Mesendoderm (in vitro differentiated cells): ENCODE data around the gene BEST4.
A peak's percentile ranks its signal among the peaks of the same experiment; 100 is the strongest.
"Not testable (repeated sequence)": the region's sequence is repeated elsewhere in the genome, so short reads cannot be mapped to it uniquely, and the experiment has no call there.

Source experiments
- DNase-seq: peaks from one replicate; pipeline ENCODE4 v3.0.0; 2013
- H2AK5ac ChIP-seq: 2 replicates; pipeline ENCODE4 v1.6.1; 2013; ENCODE audit warnings: low read length, inconsistent platforms
- H2BK120ac ChIP-seq: 2 replicates; pipeline ENCODE4 v1.6.1; 2013; ENCODE audit warnings: low read depth, mild to moderate bottlenecking, low read length, moderate library complexity, mixed read lengths
- H2BK15ac ChIP-seq: replicated peaks from 2 replicates; pipeline ENCODE4 v1.6.1; 2013; ENCODE audit warnings: low read depth, mild to moderate bottlenecking, moderate library complexity
- H2BK5ac ChIP-seq: 2 replicates; pipeline ENCODE4 v1.6.1; 2013; ENCODE audit warnings: low read length, inconsistent platforms
- H3K18ac ChIP-seq: 2 replicates; pipeline ENCODE4 v1.6.1; 2013; ENCODE audit warnings: mild to moderate bottlenecking, low read length, mixed read lengths
- H3K23ac ChIP-seq: one replicate; pipeline ENCODE4 v1.6.1; 2013; ENCODE audit warnings: low read length
- H3K27ac ChIP-seq: 2 replicates; pipeline ENCODE4 v1.5.1; 2013; ENCODE audit warnings: low read depth, mild to moderate bottlenecking, inconsistent platforms, low read length, moderate library complexity
- H3K27me3 ChIP-seq: 2 replicates; pipeline ENCODE4 v1.6.1; 2013; ENCODE audit warnings: low read length, control low read depth, mild to moderate bottlenecking, inconsistent platforms; ENCODE audit not compliant: insufficient read depth, poor library complexity
- H3K36me3 ChIP-seq: 2 replicates; pipeline ENCODE4 v1.6.1; 2013; ENCODE audit warnings: low read length, inconsistent platforms; ENCODE audit not compliant: control insufficient read depth, insufficient read depth
- H3K4ac ChIP-seq: one replicate; pipeline ENCODE4 v1.6.1; 2013; ENCODE audit warnings: low read depth, mild to moderate bottlenecking, low read length, moderate library complexity
- H3K4me1 ChIP-seq: 2 replicates; pipeline ENCODE4 v1.6.1; 2013; ENCODE audit warnings: low read depth, low read length, inconsistent platforms; ENCODE audit not compliant: control insufficient read depth
- H3K4me2 ChIP-seq: 2 replicates; pipeline ENCODE4 v1.6.1; 2013; ENCODE audit warnings: low read length
- H3K4me3 ChIP-seq: 2 replicates; pipeline ENCODE4 v1.5.1; 2013; ENCODE audit warnings: mild to moderate bottlenecking, low read length
- H3K56ac ChIP-seq: one replicate; pipeline ENCODE4 v1.6.1; 2013; ENCODE audit warnings: low read length
- H3K79me1 ChIP-seq: 2 replicates; pipeline ENCODE4 v1.6.1; 2013; ENCODE audit warnings: low read length, inconsistent platforms
- H3K79me2 ChIP-seq: 2 replicates; pipeline ENCODE4 v1.6.1; 2013; ENCODE audit warnings: mild to moderate bottlenecking, low read length; ENCODE audit not compliant: control insufficient read depth, insufficient read depth
- H3K9ac ChIP-seq: 2 replicates; pipeline ENCODE4 v1.6.1; 2013; ENCODE audit warnings: low read length, inconsistent platforms
- H4K5ac ChIP-seq: one replicate; pipeline ENCODE4 v1.6.1; 2013; ENCODE audit warnings: low read length
- H4K8ac ChIP-seq: one replicate; pipeline ENCODE4 v1.6.1; 2013; ENCODE audit warnings: low read depth, mild to moderate bottlenecking, control low read depth, low read length, moderate library complexity
- WGBS: extraction: QIAGEN DNeasy Blood & Tissue Kit; methylation state at CpG from one replicate; pipeline ENCODE4 v1.1.7; 2013; ENCODE audit warnings: low lambda C conversion rate, missing lambda C conversion rate; ENCODE audit not compliant: insufficient coverage; ENCODE audit errors: extremely low coverage; 5-methylcytosine and 5-hydroxymethylcytosine counted together

BEST4 gene

DNA sequence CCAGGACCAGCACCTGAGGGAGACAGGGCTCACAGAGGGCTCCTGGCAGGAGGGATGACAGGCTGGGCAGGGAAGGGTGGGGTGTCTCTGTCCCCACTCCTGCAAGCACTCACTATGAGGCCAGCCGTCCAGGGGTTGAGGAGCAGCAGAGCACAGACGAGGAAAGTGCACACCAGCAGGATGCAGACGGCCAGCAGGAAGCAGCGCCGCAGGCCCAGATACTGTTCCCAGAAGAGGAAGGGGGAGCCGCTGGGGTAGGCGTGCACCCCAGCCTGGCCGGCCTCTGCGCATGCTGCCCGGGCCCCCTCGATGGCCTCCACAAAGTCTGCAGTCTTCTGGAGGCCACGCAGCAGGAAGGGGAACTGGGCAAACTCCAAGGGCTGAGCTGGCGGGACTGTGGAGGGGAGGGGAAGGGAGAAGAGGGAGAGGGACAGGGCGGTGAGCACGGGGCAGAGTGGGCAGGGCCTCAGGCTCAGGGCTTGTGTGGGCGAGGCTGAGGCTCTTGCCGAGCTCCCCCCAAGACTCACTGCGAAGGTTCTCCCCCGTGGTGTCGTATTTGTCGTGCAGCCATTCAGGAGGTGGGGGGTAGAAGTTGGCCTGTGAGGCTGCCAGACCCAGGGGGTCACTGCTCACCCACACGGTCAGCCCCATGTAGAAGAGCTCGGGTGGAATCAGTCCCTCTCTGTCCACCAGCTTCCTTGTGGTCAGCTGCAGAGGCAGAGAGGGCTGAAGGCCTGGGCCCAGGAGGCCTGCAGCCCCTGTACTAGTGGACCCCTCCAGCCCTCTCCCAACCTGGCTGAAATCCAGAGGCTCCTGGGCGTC, 38.6 kb upstream of the BEST4 start:
- WGBS = no CpG with 5 or more reads among the region's 24 CpGs
- no peak for DNase-seq
- Histone ChIP-seq H4K5ac (no peak overlapping the region), H2BK5ac (no peak overlapping the region), H2BK120ac (no peak overlapping the region), H3K27me3 (no peaks in the 10 kb centered on the region), H3K4me1 (no peaks in the 10 kb centered on the region), H3K36me3 (no peaks in the 10 kb centered on the region), H3K56ac (peak overlapping the region; percentile 15), H3K4ac (no peak overlapping the region), H3K27ac (no peak overlapping the region), H3K23ac (no peak overlapping the region), H2AK5ac (no peak overlapping the region), H2BK15ac (no peak overlapping the region), H3K9ac (no peak overlapping the region), H3K79me1 (no peaks in the 10 kb centered on the region), H3K79me2 (no peaks in the 10 kb centered on the region), H3K18ac (no peak overlapping the region), H4K8ac (no peak overlapping the region), H3K4me3 (no peak overlapping the region), H3K4me2 (no peak overlapping the region)

DNA sequence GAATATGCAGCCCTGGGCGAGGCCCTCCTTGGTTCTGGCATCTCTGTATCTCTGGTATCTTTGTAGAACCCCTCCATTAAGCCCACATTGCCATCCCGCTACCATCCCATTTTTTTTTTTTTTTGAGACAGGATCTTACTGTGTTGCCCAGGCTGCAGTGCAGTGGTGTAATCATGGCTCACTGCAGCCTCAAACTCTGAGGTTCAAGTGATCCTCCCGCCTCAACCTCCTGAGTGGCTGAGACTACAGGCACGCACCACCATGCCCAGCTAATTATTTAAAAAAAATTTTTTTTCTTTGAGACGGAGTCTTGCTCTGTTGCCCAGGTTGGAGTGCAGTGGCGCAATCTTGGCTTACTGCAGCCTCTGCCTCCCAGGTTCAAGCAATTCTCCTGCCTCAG, 36.4 kb upstream of the BEST4 start:
- H3K4me3 ChIP-seq, H3K27ac ChIP-seq, H3K36me3 ChIP-seq, H2BK5ac ChIP-seq, H4K8ac ChIP-seq, H3K56ac ChIP-seq, H3K4ac ChIP-seq, H3K18ac ChIP-seq, H2AK5ac ChIP-seq, H3K79me2 ChIP-seq, H2BK120ac ChIP-seq, H3K9ac ChIP-seq, H3K79me1 ChIP-seq, H3K4me1 ChIP-seq, H2BK15ac ChIP-seq, H3K4me2 ChIP-seq, H4K5ac ChIP-seq, H3K27me3 ChIP-seq, H3K23ac ChIP-seq, DNase-seq: not testable (repeated sequence)
- WGBS = no CpG with 5 or more reads among the region's 6 CpGs

DNA sequence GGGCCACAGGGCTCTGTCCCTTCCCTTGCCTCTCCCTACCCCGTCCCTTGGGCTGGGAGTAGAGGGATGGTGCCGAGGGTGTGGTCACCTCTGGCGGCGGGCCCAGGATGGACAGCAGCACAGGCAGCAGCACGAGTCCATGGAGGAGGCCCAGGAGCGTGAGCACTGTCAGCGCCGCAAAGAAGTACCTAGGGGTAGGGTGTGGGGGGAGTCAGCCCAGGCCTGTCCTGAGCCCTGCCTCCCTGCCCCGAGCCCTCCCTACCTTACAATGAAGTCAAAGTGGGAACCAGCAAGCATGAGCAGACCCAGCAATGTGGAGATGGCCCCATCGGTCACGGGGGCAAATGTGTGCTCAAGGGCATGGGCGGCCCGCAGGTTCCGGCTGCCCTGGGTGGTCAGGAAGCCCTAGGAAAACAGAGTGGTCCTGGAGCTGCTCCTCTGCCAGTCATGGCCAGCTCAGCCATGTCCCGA, 35.0 kb upstream of the BEST4 start:
- Histone ChIP-seq H3K79me1 (no peaks in the 10 kb centered on the region), H3K27ac (no peak overlapping the region), H3K23ac (peak overlapping the region; percentile 66), H3K4ac (no peak overlapping the region), H4K5ac (no peak overlapping the region), H3K56ac (no peak overlapping the region), H3K36me3 (no peaks in the 10 kb centered on the region), H3K27me3 (no peaks in the 10 kb centered on the region), H3K9ac (no peak overlapping the region), H4K8ac (no peak overlapping the region), H3K79me2 (no peaks in the 10 kb centered on the region), H2BK15ac (no peak overlapping the region), H2BK5ac (no peak overlapping the region), H2BK120ac (no peak overlapping the region), H3K4me3 (no peak overlapping the region), H3K4me1 (peaks cover 3% of the 10 kb centered on the region), H3K4me2 (no peak overlapping the region), H2AK5ac (no peak overlapping the region), H3K18ac (no peak overlapping the region)
- no peak for DNase-seq
- no CpG with 5 or more reads among the region's 15 CpGs for WGBS

DNA sequence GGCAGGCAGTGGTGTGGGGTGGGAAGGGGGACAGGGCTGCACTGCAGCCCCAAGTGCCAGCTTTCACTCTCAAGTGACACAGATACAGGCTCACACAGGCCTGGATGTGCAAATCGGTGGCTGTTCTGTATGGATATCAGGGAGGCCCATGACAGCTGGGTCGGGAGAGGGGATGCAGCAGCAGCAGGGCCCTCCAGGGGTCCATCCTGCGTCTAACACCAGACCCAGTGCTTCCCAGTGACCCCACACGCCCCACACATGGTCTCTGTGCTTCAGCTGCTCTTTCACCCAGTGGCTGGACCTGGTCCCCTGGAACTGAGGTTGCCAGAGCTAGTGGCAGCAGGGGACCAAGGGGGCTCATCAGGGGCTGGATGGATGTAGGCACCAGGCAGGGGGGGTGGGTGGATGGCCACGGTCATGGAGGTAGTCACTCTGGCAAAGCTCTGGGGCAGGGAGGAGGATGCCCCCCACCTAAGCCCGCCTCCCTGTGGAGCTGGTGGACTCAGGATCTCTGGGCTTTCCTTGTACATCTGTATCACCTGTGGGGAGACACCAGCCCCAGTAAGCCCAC, 34.2 kb upstream of the BEST4 start:
- WGBS = no CpG with 5 or more reads among the region's 6 CpGs
- Histone ChIP-seq H3K4me2 (no peak overlapping the region), H3K18ac (no peak overlapping the region), H3K79me1 (no peaks in the 10 kb centered on the region), H3K4me1 (peaks cover 3% of the 10 kb centered on the region), H2BK15ac (no peak overlapping the region), H2BK120ac (no peak overlapping the region), H3K56ac (peak overlapping the region; percentile 2), H2AK5ac (no peak overlapping the region), H3K4me3 (no peak overlapping the region), H4K8ac (no peak overlapping the region), H2BK5ac (no peak overlapping the region), H3K27ac (no peak overlapping the region), H3K79me2 (no peaks in the 10 kb centered on the region), H3K9ac (no peak overlapping the region), H3K23ac (no peak overlapping the region), H3K27me3 (no peaks in the 10 kb centered on the region), H3K36me3 (no peaks in the 10 kb centered on the region), H4K5ac (no peak overlapping the region), H3K4ac (no peak overlapping the region)
- no peak for DNase-seq

DNA sequence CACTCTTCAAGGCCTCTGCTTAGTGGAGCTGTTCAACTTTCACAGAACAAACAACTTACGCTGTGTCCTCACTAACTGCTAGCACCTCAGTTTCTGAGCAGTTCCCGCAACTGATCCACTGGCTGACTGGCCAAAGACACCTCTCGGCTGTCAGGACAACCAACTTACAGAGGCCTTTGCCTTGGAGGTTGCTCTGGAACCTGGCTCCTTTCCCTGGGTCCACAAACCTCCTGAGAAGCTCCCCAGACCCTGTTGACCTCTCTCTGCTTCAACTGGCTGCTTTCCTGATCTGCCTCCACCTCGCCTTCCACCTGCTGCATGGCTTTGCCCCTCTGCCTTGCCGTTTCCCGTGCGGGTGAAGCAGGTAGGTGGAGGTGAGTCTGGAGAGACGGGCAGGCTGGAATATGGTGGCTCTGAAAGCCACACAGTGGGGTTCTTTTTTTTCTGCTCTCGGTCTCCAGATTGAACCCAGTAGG, 33.3 kb upstream of the BEST4 start:
- Histone ChIP-seq H3K4me2 (no peak overlapping the region), H3K4me3 (no peak overlapping the region), H4K8ac (no peak overlapping the region), H3K4ac (no peak overlapping the region), H3K56ac (peak overlapping the region; percentile 93), H2AK5ac (no peak overlapping the region), H4K5ac (no peak overlapping the region), H3K79me1 (no peaks in the 10 kb centered on the region), H2BK5ac (no peak overlapping the region), H3K4me1 (peaks cover 3% of the 10 kb centered on the region), H3K36me3 (no peaks in the 10 kb centered on the region), H2BK15ac (no peak overlapping the region), H3K27me3 (no peaks in the 10 kb centered on the region), H3K23ac (no peak overlapping the region), H3K27ac (no peak overlapping the region), H3K18ac (no peak overlapping the region), H3K79me2 (no peaks in the 10 kb centered on the region), H3K9ac (no peak overlapping the region), H2BK120ac (no peak overlapping the region)
- DNase-seq = no peak
- no CpG with 5 or more reads among the region's 9 CpGs for WGBS
